Left colon (tissue), 2 donors: ENCODE results near the gene PYGO2. TPM values are rescaled to one million over a fixed set of nuclear protein-coding genes. Genes with fewer than 3 reads are reported as not detected.

Experiments
- ATAC-seq: fragments of 200-7000 bp; cut with Tn5 transposase; one replicate; pipeline ENCODE4 v1.9.1; 2020; ENCODE audit warnings: mild to moderate bottlenecking, moderate library complexity
- DNase-seq, 2 donors: peaks; one replicate each; pipeline ENCODE4 v3.0.0-alpha.2; 2020
- intact Hi-C, 2 donors: fragments of 100-400 bp; cut with DNase I in 1 of 2; cut with micrococcal nuclease in 1 of 2; formaldehyde crosslinking; loops; one replicate each; pipeline versions ENCODE4 v1.11.2 to v1.14.0; 2022; cut with DNase I, micrococcal nuclease
- total RNA-seq, 2 donors: library from RNA; stranded (reverse); fragmentation: NEBNext Ultra II Directional; extraction: Animal tissue kit (Norgen Biotek cat#: 25700); gene quantifications; one replicate each; pipeline ENCODE4 v1.2.1, GENCODE V29; 2021
- donor health status: DM: no; HTN: no; CAD: no.
- donor health status: DM: yes; HTN: yes; CAD: no.

Gene PYGO2
- total RNA-seq, 2 donors from 2014 or later = 27.0 to 31.3 TPM

DNA sequence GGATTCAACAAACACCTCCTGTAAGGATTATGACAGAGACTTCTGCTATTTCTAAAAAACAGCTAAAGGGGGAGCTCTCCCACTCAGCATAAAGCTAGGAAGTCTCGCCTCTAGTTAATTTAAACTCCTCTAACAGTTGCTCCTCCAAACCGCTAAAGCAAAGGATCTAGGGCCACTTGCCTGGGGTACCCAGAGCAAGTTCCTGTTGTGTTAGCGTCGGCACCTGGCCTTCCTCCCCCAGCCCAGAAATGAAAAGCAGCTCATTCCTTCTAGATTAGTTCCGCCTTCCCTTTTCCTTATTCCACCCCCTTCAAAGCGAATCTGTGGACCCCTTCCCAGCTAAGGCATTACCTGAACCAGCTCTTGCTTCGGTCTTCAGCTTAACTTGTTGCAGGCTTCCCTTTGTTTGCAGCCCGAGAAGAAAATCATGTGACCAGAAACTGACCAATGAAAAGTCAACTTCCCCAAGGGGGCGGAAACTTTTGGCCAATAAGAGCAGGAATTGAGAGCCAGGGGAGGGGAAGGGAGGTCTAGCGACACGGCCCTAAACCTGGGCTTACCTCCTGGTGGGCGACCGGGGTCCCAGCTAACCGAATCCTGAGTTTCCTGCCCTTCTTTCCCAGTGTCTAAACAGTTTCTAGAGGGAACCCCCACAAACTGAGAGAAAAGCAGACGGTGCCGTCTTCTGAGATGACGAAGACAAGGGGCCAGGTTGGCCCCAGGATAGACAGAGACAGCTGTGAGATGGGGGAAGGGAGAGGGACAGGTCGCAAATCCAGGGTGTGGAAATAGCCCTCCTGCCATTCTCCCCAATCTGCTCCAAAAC lies 5.7 kb downstream of the PYGO2 start, which contains the start of gene PBXIP1:
Gene PBXIP1 (minus strand): TSS at position 382 of the 826 bp plus-strand sequence. CDS start 2,378 bp downstream, outside the sequence.
- peak; percentile 74 to 82 for DNase-seq
- ATAC-seq = peak; percentile 85
- intact Hi-C loops = no loop called here

DNA sequence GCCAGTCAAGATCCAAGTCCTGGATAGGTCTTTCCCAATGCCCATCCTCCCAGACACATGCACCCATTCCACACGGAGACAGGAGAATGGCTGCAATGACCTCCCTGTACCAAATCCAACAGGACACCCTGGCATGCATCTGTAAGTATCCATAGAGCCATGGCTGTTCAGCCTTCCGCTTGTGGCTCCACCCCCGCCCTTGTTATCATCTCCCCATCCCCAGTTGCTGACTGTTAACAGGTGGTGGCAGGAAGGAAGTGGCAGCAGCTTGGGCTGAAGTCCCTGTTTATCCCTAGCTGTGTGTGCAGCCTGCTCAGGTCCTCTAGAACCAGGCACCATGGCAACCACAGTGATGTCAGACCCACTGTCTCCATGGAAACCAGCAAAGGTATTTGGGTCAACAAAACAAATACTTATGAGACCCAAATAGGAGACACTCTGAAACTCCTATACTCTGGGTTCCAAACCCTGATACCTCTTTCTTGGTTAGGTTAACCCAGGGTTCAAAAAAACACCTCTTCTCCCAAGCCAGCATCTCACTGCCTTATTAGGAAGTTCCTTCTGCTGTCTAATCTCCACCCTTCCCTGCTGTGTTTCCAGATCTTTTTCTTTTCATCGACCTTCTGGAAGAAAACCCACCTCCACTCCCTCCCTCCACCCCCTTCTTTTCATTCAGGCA lies 6.4 kb downstream of the PYGO2 start:
- intact Hi-C loops = no loop called here
- DNase-seq (peak; percentile 59 to 81), ATAC-seq (peak; percentile 47)

DNA sequence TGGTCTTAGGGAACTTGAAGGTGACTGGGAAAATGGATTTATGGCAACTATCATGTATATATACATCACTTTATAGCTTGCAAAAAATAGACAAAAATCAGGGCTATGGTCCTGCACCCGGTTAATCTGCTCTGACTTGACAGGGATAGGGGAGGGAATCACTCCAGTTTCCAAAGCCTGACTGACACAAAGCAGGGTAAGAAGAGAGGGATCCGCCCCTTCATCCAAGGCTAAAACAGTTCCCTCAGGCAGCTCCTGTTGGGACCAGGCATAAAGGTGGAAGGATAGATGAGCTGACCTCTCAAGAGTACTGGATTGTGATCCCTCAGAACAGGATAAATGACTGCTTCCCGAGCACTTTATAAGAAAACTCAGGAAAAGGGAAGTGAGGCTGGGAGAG lies 7.0 kb downstream of the PYGO2 start:
- DNase-seq (no peak), ATAC-seq (no peak)
- intact Hi-C loops = no loop called here

DNA sequence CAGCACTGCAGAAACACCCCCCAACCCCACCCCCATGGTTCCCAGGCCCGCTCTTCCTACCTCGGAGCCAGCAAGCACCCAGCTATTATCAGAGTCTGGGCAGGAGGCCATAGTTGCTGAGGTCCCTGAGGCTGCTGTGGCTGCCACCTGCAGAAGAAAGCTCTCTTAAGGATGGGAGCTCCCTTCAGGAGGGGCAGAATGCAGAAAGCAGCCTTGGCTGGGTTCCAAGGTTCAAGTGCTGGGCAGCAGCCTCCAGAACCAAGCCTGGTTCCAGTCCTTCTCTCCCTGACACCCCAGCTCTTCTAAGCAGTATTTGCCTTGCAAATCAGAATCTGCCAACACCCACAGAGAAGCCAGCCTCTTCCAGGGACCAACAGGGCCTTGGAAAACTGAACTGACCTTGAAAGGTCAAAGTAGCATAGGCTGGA lies 8.0 kb downstream of the PYGO2 start:
- ATAC-seq (no peak), DNase-seq (no peak)
- intact Hi-C loops = no loop called here

DNA sequence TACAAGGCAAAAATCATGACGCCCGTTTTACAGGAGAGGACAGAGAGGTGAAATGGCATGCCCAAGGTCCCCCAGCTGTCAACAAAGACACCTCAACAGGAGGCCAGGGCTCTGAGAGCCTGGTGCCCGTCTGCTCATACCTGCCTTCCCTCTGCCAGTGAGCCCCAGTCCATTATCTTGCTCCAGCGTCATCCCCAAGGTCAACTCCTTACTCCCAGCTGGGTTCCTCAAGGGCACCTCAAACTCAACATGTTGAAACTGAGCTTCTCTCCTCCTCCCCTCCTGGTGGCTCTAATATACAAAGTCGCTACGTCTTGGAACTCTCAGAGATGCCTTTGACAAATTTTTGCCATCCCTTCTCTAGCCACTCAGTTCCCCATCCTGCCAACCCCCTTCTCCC lies 8.9 kb downstream of the PYGO2 start:
- DNase-seq (no peak), ATAC-seq (no peak)
- intact Hi-C loops = no loop called here

DNA sequence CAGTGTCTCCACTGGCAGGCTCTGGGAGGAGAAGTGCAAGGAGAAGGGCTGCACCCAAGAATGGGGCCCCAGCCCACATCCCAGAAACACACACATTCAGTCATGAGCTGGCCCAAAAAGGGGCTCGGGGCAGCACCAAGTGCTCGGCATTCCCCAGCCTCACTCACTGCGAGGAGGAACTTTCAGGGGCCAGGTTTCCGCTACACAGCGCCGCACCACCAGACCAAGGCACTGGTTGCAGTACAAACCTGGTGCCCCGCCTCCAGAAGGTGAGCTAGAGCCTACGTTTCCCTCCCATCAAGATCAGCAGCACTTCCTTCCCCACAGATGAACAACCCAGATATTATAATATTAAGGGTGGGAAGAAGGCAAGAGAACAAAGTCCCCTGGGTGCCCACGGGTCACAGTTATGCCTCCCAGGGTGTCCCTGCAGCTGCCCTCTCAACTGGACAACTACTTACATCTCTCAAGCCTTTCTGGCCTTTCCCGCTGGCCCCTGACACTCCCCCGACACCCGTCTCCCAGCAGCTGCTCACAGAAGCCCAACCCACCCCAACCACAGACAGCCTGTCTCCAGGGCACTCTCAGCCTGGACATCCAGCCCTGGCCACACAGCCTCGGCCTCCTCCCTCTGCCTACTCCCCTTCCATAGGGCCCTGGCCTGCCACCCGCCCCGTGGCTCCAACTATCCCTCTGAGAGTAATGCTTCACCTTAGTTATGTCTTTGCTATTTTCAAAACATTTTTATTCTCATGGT lies 9.5 kb downstream of the PYGO2 start:
- no peak for DNase-seq
- no peak for ATAC-seq
- intact Hi-C loops = no loop called here

DNA sequence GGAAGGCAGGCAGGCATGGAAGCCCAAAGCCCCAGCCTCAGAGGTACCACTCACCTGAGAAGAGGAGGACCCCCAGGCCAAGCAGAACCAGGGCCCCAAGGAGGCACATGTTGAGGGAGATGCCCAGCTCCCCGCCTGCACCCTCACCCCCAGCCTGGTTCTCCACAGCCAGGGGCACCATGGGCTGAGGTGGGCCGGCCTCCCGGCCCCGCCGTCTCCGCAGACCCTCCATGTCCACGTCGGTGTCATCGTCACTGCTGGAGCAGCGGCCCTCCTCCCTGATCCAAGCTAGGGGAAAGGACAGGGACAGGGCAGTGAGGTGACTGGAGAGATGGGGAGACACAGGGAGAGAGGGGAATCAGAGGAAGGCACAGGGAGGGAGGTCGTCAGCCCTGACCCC lies 13.5 kb downstream of the PYGO2 start:
- DNase-seq (no peak), ATAC-seq (no peak)
- intact Hi-C loops = no loop called here

DNA sequence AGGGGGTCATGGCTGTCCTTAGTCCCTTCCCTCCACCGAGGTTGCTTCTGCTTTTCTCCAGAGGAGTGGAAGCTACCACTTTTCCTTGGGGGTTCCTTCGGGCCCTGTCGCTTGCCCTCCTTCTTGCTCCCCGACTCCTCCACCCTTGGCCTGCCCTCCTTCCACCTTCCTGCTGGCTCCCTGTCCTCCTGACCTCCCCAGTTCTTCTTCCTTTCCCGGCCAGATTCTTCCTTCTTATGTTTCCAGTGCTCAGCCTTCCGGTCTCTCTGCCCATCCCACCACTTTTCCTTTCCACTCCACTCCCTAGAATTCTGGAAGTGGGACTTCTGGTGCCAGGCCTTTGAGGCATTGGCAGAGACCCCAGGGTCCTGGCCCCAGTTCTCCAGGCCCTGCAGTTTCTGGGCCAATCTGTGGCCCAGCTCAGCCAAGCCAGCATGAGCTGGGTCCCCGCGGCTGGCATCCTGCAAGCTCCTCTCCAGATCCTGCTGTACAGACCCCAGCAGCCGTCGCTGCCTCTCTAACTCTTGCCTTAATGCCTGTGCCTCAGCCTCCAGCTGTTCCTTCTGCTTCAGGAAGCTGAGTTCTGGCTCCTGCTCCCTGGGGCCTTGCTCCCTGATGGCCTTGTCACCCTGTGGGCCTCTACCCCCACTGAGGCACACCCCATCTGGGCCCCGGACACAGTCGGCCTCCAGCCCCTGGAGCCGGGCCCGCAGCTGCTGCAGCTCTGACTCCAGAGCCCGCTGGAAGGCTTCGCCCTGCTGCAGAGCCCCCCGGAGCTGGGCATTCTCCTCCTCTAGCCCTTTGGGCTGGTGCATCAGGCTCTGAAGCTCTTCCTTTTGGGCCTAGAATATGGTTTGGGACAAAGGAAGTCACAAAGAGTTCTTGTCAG lies 15.4 kb downstream of the PYGO2 start:
- intact Hi-C loops = no loop called here
- DNase-seq (no peak), ATAC-seq (no peak)

DNA sequence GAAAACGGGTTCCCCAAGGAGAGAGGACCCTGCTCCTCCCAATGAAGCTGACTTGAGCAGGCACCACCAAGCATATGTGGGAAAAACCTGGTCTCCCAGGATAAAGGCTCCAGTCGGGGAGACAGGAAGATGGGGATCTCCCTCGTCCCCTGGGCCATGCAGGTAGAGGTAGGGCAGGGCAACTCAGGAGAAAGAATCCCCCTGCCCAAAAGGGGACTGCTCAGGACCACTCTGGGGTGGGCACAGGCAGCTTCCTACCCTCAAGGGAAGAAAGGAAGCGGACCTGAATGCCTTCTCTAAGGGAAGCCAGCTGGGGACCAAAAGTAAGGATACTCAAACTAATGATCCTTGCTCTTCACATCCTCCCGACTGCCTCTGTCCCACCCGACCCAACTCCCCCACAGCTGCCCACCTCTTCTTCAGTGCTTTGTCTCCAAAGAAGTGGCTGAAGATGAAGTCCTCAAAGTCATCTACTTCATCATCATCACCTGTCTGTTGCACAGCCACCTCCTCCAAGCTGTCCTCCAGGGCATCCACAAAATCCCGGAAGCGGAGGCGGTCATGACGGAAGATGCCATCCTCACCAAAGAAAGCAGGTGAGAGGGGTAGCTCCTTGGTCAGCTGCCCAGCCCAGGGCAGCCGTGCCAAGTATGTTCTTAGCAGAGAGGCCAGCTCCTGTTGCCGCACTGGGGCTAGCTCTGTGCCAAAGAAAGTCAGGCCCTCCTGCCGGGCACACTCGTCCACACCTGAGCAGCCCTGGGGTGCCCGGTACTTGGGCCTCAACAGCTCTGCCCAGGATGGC lies 16.2 kb downstream of the PYGO2 start:
- intact Hi-C loops = no loop called here
- ATAC-seq = no peak
- DNase-seq = no peak

DNA sequence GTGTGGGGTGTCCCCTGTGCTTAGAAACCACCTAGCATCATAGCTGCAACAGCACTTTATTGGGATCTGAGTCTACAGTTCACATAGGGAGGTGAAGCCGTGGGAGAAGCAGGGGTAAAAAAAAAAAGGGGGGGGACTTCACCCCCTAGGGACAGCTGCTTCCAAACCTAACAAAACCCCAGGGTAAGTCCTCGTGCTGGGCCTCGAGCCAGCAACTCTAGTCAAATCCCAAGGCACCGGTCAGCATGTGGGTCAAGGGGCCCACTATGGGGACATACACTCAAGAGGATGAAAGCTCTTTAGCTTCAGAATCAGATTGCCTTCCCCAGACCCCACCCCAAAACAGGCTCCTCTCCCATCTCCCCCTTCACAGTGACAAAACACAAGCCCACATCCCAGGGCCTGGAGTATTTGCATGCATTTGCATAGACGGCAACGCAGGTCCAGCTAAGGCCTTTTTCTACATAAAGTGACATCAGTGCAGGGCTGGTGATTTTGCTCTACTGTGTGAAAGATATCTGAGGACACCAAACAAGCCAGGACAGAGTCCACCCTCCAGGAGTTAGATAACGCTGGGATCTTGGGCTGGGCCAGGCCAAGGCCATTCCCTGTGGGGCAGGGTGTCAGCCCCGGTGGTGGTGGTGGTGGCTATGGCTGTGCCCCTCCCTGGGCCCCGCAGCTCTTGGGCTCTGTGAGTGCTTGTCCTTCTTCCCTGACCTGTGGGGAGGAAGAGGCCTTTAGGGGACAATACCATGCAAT lies 17.0 kb downstream of the PYGO2 start:
- DNase-seq = no peak
- peak; percentile 77 for ATAC-seq
- intact Hi-C loops = no loop called here

DNA sequence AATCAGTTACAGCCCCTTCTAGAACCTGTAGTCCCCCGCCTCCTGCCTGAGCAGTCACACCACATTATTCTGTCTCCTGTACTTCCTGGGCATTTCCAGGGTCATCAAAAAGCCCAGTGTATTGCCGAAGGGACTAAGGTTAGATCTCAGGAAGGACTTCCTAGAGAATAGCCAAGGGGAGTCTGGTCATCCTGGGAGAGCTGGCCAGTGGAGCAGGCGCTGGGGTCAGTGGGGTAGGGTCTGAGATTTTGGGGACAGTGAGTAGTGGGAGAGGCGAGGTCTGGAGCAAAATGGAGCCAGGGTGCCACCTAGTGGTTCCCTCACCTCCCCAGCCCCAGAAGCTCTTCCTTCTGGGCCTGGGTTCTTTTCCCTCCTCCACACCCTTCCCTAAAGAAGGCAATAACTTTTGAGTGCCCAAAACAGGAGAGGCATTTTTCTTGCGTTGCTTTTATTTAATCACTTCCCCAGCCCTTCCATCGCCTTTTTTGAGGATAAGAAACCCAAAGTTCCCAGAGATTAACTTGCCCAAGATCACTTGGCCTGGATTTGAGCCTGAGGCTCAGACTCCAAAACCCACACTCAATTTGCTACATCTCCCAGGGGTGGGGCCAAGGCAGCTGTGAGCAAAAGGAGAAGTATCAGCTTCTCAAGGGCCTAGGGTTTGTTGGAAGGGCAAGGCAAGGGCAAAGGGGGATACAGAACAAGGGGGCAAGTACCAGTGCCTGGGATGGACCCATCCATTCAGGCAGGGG lies 17.8 kb downstream of the PYGO2 start:
- ATAC-seq = peak; percentile 61
- intact Hi-C loops = no loop called here
- DNase-seq = peak in 1 of 2 donors; percentile 71

DNA sequence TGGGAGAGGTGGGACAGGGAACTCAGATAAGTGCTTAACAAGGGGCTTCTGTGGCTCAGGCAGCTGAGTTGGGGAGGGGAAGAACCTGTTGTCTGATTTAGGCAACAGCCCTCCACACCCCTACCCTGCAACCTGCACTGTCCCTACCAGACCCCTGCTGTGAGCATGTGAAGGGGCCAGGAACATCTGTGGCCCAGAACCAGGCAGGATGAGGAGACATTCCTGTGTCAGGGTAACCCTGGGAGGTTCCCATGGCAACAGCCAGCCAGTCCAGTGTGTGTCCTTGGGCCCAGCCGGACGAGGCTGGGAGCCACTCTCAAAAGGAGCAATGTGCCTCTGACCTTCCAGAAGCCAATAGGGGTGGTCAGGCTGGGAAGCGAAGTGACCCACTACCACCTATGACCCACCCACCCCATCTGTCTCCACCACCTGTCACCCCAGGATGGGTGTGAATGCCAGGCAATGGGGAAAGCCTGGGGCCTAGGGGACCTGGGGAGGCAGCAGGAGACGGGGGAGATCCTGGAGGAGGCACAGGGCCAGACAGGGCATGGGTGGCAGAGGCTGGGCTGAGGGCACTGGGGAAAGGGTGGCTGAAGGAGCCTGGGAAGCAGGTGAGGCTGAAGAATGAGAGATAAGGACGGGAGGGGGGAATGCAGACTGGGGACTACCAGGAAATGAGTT lies 20.1 kb downstream of the PYGO2 start:
- DNase-seq (no peak), ATAC-seq (no peak)
- intact Hi-C loops = no loop called here

DNA sequence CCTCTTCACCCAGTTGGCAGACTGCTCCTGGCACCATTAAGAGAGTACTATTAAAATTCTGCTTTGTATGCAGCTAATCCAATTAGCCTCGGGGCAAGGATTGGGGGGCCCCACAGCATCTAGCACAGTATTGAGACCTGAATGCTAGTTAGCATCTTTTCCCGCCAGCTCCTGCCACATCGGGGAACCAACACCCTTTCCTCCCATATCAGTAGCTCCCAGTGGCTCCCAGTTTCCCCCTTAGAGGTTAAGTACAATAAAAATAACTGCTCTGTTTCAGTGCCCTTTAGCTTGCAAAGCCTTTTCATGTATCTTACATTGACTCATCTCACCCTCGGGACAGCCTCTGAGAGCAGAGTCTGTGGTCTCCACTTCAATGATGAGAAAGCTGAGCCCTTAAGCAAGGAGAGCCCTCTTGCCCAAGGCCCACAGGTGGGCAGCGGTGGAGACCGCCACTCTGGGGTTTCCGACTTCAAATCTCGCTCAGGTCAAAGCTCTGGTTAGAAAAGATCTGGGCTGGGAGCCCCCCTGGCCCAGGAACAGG lies 20.9 kb downstream of the PYGO2 start:
- intact Hi-C loops = no loop called here

DNA sequence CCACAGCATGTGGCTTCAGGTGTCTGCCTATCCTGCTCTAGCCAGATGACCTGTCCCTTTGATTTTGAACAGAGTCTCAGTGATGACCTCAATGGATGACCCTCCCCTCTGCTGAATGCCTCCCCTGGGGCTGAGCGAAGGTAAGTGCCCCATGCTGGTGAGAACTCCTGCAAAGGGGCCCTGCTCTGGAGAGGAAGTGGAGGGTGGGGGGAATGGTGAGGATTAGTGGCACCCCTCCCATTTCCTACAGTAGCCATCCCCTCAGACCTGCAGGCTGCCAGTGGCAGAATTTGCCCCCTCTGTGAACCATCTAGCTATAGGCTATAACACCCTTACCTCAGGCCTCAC lies 21.4 kb downstream of the PYGO2 start:
- intact Hi-C loops = no loop called here
- DNase-seq = no peak
- no peak for ATAC-seq

More for the DNA sequence above, 20.9 kb downstream of the PYGO2 start:
- DNase-seq (no peak), ATAC-seq (no peak)

DNA sequence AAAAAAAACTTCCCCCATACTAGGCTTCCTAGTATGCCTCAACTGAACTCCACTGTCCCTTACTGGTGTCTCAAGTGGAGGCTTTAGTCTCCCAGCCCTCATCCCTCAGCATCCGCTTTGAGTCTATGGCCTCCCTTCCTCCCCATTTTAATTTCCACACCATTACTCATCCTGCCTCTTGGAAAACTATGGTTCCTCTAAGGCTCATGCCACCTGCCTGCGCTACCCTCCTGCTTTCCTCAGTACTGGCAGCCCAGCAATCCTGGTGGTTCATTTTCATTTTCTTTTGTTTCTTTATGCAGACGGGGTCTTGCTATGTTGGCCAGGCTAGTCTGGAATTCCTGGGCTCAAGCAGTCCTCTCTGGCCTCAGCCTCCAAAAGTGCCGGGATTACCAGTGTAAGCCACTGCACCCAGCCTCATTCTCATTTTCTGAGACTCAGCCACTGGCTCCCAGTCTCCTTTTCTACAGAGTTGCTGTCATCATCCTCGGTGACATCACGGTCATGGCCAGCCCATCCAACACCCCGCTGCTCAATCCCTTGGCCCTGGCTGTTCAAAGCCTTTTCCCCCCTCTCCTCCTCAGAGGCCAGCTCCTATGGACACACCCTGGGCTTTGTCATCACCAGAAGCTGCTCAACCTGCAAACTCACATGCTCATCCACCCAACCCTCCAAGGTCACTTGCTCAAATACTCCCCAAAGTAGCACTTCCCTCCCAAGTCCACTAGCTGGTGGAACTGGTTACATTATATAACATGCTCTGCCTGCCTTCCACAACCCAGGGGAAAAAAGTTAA lies 22.8 kb downstream of the PYGO2 start:
- DNase-seq (no peak), ATAC-seq (no peak)
- intact Hi-C loops = no loop called here
